HEK293 (cell line): Measurements from ENCODE around the gene XCL1.

Experiments
- CTCF ChIA-PET: fragments of 350-600 bp; formaldehyde crosslinking; extraction: SDS; loops from one replicate; lab custom pipeline; 2021; ENCODE audit warnings: antibody characterized with exemption; lab: Yijun Ruan, JAX
- POLR2A ChIA-PET: fragments of 300-600 bp; formaldehyde crosslinking; extraction: SDS; loops from one replicate; lab custom pipeline; 2020; ENCODE audit warnings: antibody characterized with exemption, inconsistent platforms; lab: Yijun Ruan, JAX
- H3K27ac ChIP-seq: fragments of 200-500 bp; sonication (Bioruptor generic); 2 replicates; pipeline ENCODE4 v1.5.1; 2014; ENCODE audit warnings: low read depth, low read length, control low read depth, inconsistent platforms; ENCODE audit errors: extremely low read depth
- H3K36me3 ChIP-seq, 2 experiments: fragments of 200-500 bp in 1 of 2; sonication (Bioruptor generic) in 1 of 2; 1 replicate in 1 of 2; 2 replicates in 1 of 2; pipeline ENCODE4 v1.5.1; 2014 to 2017; ENCODE audit warnings: inconsistent platforms in 2 of 2, low read length in 2 of 2; ENCODE audit not compliant: control insufficient read depth in 2 of 2, insufficient read depth in 1 of 2
- H3K4me1 ChIP-seq: fragments of 200-500 bp; sonication (Bioruptor generic); 2 replicates; pipeline ENCODE4 v1.5.1; 2014; ENCODE audit warnings: mild to moderate bottlenecking, low read length, inconsistent platforms; ENCODE audit not compliant: control insufficient read depth, insufficient read depth
- H3K4me3 ChIP-seq: 2 replicates; pipeline ENCODE4 v1.5.1; 2011; ENCODE audit warnings: low read depth, mild to moderate bottlenecking, control low read depth, low read length, moderate library complexity
- H3K9me3 ChIP-seq: fragments of 200-500 bp; sonication (Bioruptor generic); 2 replicates; pipeline ENCODE4 v1.5.1; 2014; ENCODE audit warnings: low read depth, low read length, inconsistent platforms; ENCODE audit not compliant: control insufficient read depth, insufficient read depth
- GFI1B ChIP-seq: fragments of 450-650 bp; formaldehyde crosslinking; IDR thresholded peaks from 2 replicates; pipeline ENCODE4 v1.5.1; 2016; ENCODE audit warnings: missing biosample characterization, missing genetic modification characterization
- GLI2 ChIP-seq: fragments of 450-650 bp; formaldehyde crosslinking; IDR thresholded peaks from 2 replicates; pipeline ENCODE4; 2017; ENCODE audit warnings: missing biosample characterization, missing genetic modification characterization, low read depth, borderline replicate concordance
- HOXD13 ChIP-seq: sonication (generic); formaldehyde crosslinking; IDR thresholded peaks from 2 replicates; pipeline ENCODE4 v1.8.0; 2022; ENCODE audit warnings: missing genetic modification reagents, borderline replicate concordance
- KLF1 ChIP-seq: fragments of 450-650 bp; formaldehyde crosslinking; IDR thresholded peaks from 2 replicates; pipeline ENCODE4 v1.5.1; 2016; ENCODE audit warnings: missing biosample characterization, missing genetic modification characterization
- SCRT1 ChIP-seq: fragments of 450-650 bp; formaldehyde crosslinking; IDR thresholded peaks from 2 replicates; pipeline ENCODE4 v1.5.1; 2016; ENCODE audit warnings: missing biosample characterization, missing genetic modification characterization, borderline replicate concordance
- TRIM28 ChIP-seq: IDR thresholded peaks from 2 replicates; pipeline ENCODE4 v1.6.1; 2011; ENCODE audit warnings: low read length, control low read depth, borderline replicate concordance
- YY2 ChIP-seq: fragments of 450-650 bp; formaldehyde crosslinking; IDR thresholded peaks from 2 replicates; pipeline ENCODE4 v1.5.1; 2016; ENCODE audit warnings: missing biosample characterization, missing genetic modification characterization
- ZEB2 ChIP-seq: fragments of 450-650 bp; formaldehyde crosslinking; IDR thresholded peaks from 2 replicates; pipeline ENCODE4 v1.5.1; 2016; ENCODE audit warnings: missing biosample characterization, missing genetic modification characterization
- ZFP37 ChIP-seq: fragments of 450-650 bp; formaldehyde crosslinking; IDR thresholded peaks from 2 replicates; pipeline ENCODE4 v1.5.1; 2016; ENCODE audit warnings: missing biosample characterization, missing genetic modification characterization
- ZNF121 ChIP-seq: fragments of 450-650 bp; formaldehyde crosslinking; IDR thresholded peaks from 2 replicates; pipeline ENCODE4 v1.5.1; 2016; ENCODE audit warnings: missing biosample characterization, missing genetic modification characterization
- ZNF174 ChIP-seq: fragments of 450-650 bp; formaldehyde crosslinking; IDR thresholded peaks from 2 replicates; pipeline ENCODE4 v1.5.0; 2017; ENCODE audit warnings: missing biosample characterization, mild to moderate bottlenecking, missing genetic modification characterization
- ZNF211 ChIP-seq: fragments of 450-650 bp; formaldehyde crosslinking; IDR thresholded peaks from 2 replicates; pipeline ENCODE4 v1.5.1; 2016; ENCODE audit warnings: low read depth, missing biosample characterization, missing genetic modification characterization
- ZNF24 ChIP-seq: fragments of 450-650 bp; formaldehyde crosslinking; IDR thresholded peaks from 2 replicates; pipeline ENCODE4 v1.5.1; 2016; ENCODE audit warnings: missing biosample characterization, missing genetic modification characterization
- ZNF292 ChIP-seq: fragments of 450-650 bp; formaldehyde crosslinking; IDR thresholded peaks from 2 replicates; pipeline ENCODE4 v1.5.1; 2016; ENCODE audit warnings: low read depth, missing biosample characterization, missing genetic modification characterization, borderline replicate concordance
- ZNF324 ChIP-seq: fragments of 450-650 bp; formaldehyde crosslinking; IDR thresholded peaks from 2 replicates; pipeline ENCODE4 v1.5.1; 2016; ENCODE audit warnings: missing biosample characterization, missing genetic modification characterization
- ZNF37A ChIP-seq: fragments of 450-650 bp; IDR thresholded peaks from 2 replicates; pipeline ENCODE4 v1.5.1; 2018; ENCODE audit warnings: missing biosample characterization, missing genetic modification characterization
- ZNF404 ChIP-seq: fragments of 450-650 bp; formaldehyde crosslinking; IDR thresholded peaks from 2 replicates; pipeline ENCODE4 v1.5.1; 2017; ENCODE audit warnings: missing biosample characterization, missing genetic modification characterization
- ZNF544 ChIP-seq: fragments of 450-650 bp; formaldehyde crosslinking; IDR thresholded peaks from 2 replicates; pipeline ENCODE4 v1.5.0; 2017; ENCODE audit warnings: missing biosample characterization, missing genetic modification characterization
- ZNF560 ChIP-seq: fragments of 450-650 bp; formaldehyde crosslinking; IDR thresholded peaks from 2 replicates; pipeline ENCODE4 v1.5.1; 2017; ENCODE audit warnings: missing biosample characterization, missing genetic modification characterization, borderline replicate concordance
- ZNF561 ChIP-seq: fragments of 450-650 bp; IDR thresholded peaks from 2 replicates; pipeline ENCODE4 v1.5.1; 2018; ENCODE audit warnings: missing biosample characterization, missing genetic modification characterization, borderline replicate concordance
- ZNF596 ChIP-seq: fragments of 450-650 bp; IDR thresholded peaks from 2 replicates; pipeline ENCODE4 v1.5.0; 2018; ENCODE audit warnings: missing biosample characterization, mild to moderate bottlenecking, missing genetic modification characterization, moderate library complexity
- ZNF624 ChIP-seq: fragments of 450-650 bp; formaldehyde crosslinking; IDR thresholded peaks from 2 replicates; pipeline ENCODE4 v1.5.1; 2017; ENCODE audit warnings: missing biosample characterization, missing genetic modification characterization
- ZNF664 ChIP-seq: fragments of 450-650 bp; formaldehyde crosslinking; IDR thresholded peaks from 2 replicates; pipeline ENCODE4 v1.5.1; 2016; ENCODE audit warnings: missing biosample characterization, missing genetic modification characterization
- ZNF792 ChIP-seq: fragments of 450-650 bp; formaldehyde crosslinking; IDR thresholded peaks from 2 replicates; pipeline ENCODE4 v1.5.1; 2016; ENCODE audit warnings: missing biosample characterization, missing genetic modification characterization
- ZSCAN23 ChIP-seq: fragments of 450-650 bp; formaldehyde crosslinking; IDR thresholded peaks from 2 replicates; pipeline ENCODE4 v1.5.1; 2016; ENCODE audit warnings: missing biosample characterization, missing genetic modification characterization
- TF ChIP-seq, protein P1 (sequence below): fragments of 450-650 bp; formaldehyde crosslinking; IDR thresholded peaks from 2 replicates; pipeline ENCODE4 v1.5.1; 2016; ENCODE audit warnings: missing biosample characterization, missing genetic modification characterization, borderline replicate concordance
- TF ChIP-seq, protein P2 (sequence below): fragments of 450-650 bp; formaldehyde crosslinking; IDR thresholded peaks from 2 replicates; pipeline ENCODE4 v1.5.1; 2016; ENCODE audit warnings: missing biosample characterization, missing genetic modification characterization, borderline replicate concordance
- TF ChIP-seq, protein P3 (sequence below): fragments of 450-650 bp; formaldehyde crosslinking; IDR thresholded peaks from 2 replicates; pipeline ENCODE4 v1.5.1; 2017; ENCODE audit warnings: missing biosample characterization, missing genetic modification characterization

XCL1 gene

DNA sequence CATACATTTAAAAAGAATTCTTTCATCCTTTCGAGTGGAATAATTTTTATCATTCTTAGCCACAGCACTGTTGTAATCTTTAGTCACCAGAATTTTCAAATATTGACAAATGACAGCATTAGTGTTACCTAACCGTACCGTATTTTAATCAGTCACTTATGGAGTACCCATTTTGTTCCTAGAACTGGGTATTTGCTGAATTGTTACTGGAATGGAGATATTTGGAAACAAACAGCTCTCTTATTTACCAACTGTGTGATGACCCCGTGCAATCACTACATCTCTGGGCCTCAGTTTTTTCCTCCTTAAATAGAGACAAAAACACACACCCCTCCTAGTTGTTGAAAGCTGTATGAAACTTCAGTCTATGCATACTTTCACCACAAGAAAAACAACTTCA lies 24.7 kb upstream of the XCL1 start:
- H3K9me3 ChIP-seq, result no peaks in the 10 kb centered on the region
- H3K4me1 ChIP-seq, result peaks cover 3% of the 10 kb centered on the region; the same call in 1 of the 2 replicates
- ChIA-PET POLR2A (no interaction called here), CTCF (no interaction called here)
- H3K27ac ChIP-seq, result no peak overlapping the region
- no peak overlapping the region for H3K4me3 ChIP-seq
- TF ChIP-seq ZNF792 (tag by site-specific recombination), result no peak
- TF ChIP-seq ZNF24 (tag by site-specific recombination), result no peak
- TF ChIP-seq, protein P1, sequence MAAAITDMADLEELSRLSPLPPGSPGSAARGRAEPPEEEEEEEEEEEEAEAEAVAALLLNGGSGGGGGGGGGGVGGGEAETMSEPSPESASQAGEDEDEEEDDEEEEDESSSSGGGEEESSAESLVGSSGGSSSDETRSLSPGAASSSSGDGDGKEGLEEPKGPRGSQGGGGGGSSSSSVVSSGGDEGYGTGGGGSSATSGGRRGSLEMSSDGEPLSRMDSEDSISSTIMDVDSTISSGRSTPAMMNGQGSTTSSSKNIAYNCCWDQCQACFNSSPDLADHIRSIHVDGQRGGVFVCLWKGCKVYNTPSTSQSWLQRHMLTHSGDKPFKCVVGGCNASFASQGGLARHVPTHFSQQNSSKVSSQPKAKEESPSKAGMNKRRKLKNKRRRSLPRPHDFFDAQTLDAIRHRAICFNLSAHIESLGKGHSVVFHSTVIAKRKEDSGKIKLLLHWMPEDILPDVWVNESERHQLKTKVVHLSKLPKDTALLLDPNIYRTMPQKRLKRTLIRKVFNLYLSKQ, result no peak
- TF ChIP-seq ZNF121 (tag by site-specific recombination), result no peak
- no peak for TF ChIP-seq ZNF560 (tag by site-specific recombination)
- no peak for TF ChIP-seq ZNF596
- TF ChIP-seq SCRT1 (tag by site-specific recombination), result no peak
- TF ChIP-seq ZNF404, result no peak
- no peak for TF ChIP-seq ZNF292
- no peak for TF ChIP-seq ZNF211 (tag by site-specific recombination)
- no peak for TF ChIP-seq ZNF544 (tag by site-specific recombination)
- TF ChIP-seq ZNF37A (tag by site-specific recombination), result no peak
- no peak for TF ChIP-seq HOXD13 (CRISPR knock-in tag)
- TF ChIP-seq TRIM28, result no peak
- TF ChIP-seq KLF1, result no peak
- TF ChIP-seq, all 188 proteins: peak for 0
- H3K36me3 ChIP-seq, result no peaks in the 10 kb centered on the region

DNA sequence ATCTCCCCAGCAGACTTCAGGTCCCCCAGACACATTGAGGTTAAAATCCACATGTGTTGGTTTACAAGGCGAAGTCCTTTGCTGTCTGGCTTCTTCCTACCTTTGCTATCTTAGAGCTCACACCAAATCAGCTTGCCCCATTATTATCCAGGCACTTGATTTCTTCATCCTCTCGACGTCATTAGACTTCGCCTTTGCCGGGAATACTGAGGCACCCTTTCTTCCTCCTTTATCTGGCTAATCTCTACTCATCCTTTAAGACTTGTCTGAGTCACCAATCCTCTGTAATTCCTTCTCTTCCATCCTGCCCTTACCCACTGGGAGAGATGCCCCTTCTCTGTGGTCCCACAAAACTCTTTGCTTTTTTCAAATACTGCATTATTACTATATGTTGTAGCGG lies 23.4 kb upstream of the XCL1 start:
- Histone ChIP-seq H3K9me3 (no peaks in the 10 kb centered on the region), H3K36me3 (no peaks in the 10 kb centered on the region), H3K27ac (no peak overlapping the region), H3K4me3 (no peak overlapping the region), H3K4me1 (peaks cover 3% of the 10 kb centered on the region; the same call in 1 of the 2 replicates)
- POLR2A ChIA-PET, result no interaction called here
- CTCF ChIA-PET, result no interaction called here
- TF ChIP-seq ZNF561 (tag by site-specific recombination) (no peak), ZNF544 (tag by site-specific recombination) (no peak), GLI2 (tag by site-specific recombination) (no peak), ZFP37 (tag by site-specific recombination) (no peak), GFI1B (tag by site-specific recombination) (no peak), ZNF664 (no peak), ZEB2 (no peak), ZNF624 (tag by site-specific recombination) (no peak), ZNF174 (tag by site-specific recombination) (no peak), ZSCAN23 (no peak), ZNF324 (tag by site-specific recombination) (no peak), YY2 (no peak)
- TF ChIP-seq, protein P2, sequence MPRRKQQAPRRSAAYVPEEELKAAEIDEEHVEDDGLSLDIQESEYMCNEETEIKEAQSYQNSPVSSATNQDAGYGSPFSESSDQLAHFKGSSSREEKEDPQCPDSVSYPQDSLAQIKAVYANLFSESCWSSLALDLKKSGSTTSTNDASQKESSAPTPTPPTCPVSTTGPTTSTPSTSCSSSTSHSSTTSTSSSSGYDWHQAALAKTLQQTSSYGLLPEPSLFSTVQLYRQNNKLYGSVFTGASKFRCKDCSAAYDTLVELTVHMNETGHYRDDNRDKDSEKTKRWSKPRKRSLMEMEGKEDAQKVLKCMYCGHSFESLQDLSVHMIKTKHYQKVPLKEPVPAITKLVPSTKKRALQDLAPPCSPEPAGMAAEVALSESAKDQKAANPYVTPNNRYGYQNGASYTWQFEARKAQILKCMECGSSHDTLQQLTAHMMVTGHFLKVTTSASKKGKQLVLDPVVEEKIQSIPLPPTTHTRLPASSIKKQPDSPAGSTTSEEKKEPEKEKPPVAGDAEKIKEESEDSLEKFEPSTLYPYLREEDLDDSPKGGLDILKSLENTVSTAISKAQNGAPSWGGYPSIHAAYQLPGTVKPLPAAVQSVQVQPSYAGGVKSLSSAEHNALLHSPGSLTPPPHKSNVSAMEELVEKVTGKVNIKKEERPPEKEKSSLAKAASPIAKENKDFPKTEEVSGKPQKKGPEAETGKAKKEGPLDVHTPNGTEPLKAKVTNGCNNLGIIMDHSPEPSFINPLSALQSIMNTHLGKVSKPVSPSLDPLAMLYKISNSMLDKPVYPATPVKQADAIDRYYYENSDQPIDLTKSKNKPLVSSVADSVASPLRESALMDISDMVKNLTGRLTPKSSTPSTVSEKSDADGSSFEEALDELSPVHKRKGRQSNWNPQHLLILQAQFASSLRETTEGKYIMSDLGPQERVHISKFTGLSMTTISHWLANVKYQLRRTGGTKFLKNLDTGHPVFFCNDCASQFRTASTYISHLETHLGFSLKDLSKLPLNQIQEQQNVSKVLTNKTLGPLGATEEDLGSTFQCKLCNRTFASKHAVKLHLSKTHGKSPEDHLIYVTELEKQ, result no peak
- TF ChIP-seq, protein P3, sequence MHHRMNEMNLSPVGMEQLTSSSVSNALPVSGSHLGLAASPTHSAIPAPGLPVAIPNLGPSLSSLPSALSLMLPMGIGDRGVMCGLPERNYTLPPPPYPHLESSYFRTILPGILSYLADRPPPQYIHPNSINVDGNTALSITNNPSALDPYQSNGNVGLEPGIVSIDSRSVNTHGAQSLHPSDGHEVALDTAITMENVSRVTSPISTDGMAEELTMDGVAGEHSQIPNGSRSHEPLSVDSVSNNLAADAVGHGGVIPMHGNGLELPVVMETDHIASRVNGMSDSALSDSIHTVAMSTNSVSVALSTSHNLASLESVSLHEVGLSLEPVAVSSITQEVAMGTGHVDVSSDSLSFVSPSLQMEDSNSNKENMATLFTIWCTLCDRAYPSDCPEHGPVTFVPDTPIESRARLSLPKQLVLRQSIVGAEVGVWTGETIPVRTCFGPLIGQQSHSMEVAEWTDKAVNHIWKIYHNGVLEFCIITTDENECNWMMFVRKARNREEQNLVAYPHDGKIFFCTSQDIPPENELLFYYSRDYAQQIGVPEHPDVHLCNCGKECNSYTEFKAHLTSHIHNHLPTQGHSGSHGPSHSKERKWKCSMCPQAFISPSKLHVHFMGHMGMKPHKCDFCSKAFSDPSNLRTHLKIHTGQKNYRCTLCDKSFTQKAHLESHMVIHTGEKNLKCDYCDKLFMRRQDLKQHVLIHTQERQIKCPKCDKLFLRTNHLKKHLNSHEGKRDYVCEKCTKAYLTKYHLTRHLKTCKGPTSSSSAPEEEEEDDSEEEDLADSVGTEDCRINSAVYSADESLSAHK (tag by site-specific recombination), result no peak
